NCI-H226 (cell line): Measurements from ENCODE around the gene USP25.

Experiments
- DNase-seq: peaks from one replicate; pipeline ENCODE4 v3.0.0-alpha.2; 2015

Gene USP25

DNA sequence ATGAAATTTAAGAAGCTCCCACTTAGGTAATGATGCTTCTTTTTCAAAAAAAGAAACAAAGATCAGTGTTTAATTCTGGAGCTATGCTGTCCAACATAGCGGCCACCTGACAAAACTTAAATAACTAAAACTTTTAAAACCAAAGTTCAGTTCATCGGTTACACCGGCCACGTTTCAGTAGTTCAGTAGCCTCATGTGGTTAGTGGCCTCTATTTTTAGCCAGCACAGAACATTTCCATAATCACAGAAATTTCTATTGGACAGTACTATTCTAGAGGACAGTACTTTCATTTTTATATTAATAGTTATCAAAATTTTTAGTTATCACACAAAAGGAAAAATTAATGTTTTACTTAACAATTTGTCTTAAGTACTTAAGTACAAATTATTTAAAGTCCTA lies 141.0 kb downstream of the USP25 start:
- no peak for DNase-seq

DNA sequence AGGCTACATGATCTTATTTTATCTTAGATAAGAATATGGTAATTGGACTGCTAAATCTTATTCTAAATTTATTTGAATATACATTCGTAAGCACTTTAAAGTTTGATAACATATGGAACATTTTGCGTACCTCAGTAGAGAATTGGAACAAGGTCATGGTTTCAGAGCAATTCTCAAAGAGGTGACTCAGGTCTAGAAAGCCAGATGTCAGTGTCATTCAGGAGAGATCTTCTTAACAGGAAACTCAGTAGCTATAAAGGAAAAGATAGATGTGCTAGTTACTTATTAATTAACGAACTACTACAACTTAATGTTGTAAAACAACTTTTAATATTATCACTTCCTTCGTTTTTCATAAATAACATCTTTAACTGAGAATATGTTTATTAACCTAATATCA lies 142.5 kb downstream of the USP25 start:
- DNase-seq: no peak

DNA sequence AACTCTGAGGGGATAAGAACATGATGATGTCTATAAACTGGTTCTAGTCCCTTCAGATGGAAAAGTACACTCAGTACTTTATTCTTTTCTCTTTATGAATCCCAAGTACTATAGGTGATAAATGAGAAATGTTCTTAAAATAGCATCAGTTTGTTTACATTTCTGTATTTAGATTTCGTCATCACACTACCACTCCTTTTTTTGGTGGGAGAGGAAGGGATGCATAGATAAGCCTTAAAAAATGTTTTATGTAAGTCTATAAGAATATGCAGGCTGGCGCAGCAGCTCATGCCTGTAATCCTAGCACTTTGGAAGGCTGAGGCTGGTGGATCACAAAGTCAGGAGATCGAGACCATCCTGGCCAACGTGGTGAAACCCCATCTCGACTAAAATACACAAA lies 144.8 kb downstream of the USP25 start:
- no peak for DNase-seq

DNA sequence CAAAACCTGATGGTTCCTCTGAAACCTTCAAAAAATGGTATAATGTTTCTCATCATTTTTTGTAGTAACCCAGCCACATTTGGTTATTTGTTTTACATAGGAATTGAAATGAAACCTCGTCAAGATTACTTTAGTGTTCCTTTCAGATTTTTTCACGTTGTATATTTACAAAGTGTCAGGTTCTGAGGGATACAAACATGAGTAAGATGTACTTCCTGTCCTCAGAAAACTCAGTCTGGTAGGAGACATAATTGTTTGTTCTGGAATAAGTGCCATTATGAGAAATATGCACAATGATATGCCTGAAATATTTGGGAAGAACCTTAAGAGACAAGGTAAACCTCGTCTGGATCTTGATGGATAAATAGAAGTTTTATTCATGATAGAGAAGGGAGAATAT lies 145.5 kb downstream of the USP25 start:
- no peak for DNase-seq

DNA sequence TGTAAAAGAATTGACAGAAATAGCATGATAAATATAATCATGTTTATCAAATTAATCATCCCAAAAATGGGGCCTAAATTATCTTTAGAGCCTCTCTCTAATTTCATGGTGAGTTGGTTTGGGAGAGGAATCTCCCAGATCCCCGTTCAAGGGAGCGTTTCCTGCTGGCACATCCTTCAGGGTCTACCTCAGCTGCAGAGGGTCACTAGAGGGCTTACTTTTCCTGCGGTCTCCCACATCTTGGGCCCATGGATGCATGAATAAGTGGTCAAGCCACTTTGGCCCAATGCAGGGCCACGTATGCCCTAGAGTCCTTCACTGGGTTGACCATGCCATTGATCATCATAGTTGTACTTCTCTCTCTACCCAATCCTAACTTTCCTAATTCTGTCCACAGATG lies 164.1 kb downstream of the USP25 start:
- no peak for DNase-seq

DNA sequence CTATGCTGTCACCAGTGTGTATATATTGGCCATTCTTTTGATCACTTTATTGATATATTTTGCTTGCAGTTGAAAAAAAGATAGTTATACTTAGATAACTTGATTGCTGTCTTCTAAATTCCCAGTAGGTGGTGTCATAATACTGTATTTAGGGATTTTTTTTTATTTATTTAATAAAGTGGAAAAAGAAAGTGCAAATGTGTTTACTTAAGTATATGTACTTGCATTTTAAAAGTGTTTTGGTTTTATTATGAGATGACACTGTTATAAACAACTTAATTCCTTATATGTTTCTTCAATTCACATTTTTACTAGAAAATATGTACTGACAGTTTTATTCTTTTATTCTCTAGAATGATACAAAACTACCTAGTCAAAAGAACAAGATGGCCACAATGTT lies 164.8 kb downstream of the USP25 start:
- DNase-seq: no peak

DNA sequence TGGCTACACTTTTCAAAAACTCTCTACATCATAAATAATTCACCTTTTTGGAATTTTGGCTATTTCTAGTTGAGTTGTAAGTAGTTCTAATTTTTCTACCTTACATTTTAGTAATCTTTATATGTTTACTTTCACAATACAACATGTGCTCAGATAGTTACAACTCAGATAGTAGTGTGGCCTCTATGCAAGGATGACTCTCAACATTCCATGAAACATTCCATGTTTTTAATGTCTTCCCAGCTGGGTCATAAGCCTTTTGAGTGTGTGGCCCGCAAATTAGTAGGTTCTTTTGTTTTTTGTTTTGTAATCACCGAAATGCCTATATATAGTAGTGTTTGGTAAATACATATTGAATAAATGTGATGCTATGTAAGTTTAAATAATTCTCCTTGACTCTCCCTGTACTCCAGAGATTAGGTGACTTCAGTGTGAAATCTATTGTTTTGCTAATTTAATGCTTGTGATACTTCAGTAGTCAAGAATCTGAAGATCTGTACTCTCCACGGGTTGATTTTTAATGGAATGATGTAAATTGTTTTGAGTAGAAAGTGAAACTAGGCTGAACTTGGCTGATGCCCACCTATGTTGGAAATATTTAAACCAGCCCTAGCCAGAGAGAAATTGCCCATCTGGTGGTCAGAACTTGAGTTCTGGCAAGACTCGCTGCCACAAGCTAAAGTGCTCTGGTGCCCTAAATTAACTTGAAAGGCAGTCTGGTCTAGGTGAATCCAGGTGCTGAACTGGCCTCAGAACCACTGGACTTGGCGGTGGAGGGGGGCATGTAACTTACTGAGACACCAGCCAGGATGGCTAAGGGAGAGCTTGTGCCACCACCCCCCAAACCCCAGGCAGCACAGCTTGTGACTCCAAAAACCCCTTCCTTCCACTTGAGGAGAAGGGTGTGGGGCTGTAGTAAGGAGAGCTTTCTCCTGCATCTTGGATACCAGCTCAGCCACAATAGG lies 165.6 kb downstream of the USP25 start:
- no peak for DNase-seq

DNA sequence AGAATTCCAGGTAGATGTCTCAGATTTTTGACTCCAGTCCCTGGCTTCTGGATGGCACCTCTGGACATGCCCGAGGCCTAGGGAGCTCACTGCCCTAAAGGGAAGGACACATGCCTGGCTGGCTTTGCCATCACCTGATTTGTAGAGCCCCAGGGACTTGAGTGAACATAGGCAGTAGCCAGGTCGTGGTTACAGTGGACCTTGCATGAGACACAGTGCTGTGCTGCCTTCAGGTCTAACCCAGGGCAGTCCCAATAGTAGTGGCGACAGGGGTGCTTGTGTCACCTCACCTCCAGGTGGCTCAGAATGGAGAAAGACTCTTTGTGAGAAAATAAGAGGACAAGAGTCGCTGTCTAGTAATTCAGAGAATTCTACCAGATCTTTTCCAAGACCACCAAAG lies 166.7 kb downstream of the USP25 start:
- no peak for DNase-seq

DNA sequence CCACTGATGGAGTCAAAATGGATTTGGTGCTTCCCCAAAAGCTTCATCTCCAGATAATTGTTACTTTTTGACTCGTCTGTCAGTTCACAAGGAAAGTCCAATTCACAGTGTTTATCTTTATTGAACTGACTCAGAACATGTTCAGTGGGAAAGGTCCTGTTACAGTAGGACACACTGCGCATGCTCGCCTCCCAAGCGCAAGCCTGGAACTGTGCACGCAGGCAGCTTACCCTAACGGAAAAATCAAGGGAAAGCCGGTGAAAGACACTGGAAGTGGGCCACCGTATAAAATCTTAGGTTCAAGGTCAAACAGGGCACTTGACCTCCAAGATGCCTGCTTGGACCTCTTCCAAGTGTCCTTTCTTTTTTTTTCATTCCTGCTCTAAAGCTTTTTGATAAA lies 174.6 kb downstream of the USP25 start:
- DNase-seq: no peak

DNA sequence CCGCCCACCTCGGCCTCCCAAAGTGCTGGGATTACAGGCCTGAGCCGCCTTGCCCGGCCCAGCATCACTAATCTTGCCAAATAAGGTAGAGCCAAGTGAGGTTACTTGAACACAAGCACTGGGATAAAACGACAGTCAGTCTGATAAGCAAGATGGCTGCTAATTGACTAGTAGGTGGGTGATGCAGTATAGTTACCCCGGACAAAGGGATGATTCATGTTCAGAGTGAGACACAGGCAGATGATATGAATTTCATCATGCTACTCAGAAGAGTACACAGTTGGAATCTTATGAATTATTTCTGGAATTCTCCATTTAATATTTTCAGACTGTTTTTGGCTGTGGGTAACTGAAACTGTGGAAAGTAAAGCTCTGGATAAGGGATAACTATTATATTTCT lies 178.4 kb downstream of the USP25 start:
- peak; percentile 29 for DNase-seq

DNA sequence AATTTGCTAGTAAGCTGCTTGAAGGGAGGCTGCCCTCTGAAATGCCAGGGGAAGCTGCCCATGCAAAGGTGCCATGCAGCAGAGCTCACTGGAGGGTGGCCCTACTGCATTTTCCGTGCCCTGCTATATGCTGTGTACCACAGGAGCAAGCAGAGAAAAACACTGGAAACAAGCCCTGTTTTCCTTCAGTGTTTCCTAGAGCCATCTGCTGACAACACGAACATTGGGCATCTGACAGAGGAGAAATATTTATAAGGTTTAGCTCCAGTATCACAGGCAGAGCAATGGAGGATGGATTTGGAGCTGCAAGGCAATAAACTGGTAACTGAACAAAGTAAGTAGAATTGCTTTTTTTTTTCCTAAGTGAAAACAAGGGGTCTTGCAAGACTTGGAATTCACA lies 198.4 kb downstream of the USP25 start:
- no peak for DNase-seq

DNA sequence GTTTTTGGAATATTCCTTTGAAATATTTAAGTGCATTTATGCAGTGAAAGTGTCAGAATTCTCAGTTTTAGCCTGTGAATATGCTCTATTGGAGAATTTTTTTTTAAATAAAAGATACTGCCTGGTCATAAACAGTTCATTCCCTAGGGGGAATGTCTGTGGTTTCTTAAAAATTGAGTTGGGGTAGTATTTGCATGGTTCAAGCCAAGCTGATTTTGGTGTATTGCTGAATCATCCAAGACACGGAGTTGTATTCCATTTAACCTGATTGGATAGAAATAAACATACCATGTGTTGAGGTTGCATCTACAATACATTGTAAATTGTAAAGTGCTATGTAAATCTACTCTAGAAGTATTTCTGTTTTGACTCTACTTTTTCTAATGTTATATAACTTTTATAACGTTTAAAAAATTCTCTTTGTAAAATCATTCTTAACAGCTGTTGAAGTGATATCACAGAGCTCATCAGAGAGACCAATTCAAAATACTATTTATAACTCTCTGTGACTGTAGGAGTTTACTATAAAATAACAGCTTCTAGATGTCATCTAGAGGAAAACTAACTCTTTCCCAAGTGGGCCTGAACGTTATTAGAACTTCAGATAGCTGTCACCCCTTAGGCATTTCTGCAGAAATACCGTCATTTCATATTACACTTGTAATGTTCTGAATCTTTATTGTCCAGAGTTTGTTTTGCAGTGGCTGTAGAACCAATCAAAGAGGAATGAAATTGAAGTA lies 199.1 kb downstream of the USP25 start:
- DNase-seq: no peak

DNA sequence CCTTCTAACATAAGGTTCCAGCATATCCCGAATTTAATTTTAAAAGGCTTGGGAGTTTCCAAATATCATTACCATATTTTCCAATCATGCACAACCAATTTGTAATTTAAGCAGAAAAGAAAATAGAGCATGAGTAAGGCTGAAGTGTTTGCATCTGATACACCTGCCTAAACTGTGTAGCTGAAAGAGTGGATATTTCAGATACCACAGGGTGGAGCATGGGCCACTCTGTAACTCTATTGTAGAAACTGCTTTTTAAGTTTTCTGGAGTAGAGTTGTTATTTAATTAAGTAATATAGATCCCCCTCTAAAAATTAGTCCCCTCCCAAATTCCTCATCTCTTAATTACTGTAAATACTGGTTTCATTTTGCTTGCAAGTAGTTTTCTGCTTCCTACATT lies 199.8 kb downstream of the USP25 start:
- DNase-seq: no peak
